NCI-H1694 (cell line): ENCODE results near the gene VTI1A.

Experiments
- DNase-seq: peaks from one replicate; lab custom pipeline; 2025; lab: John Stamatoyannopoulos, UW

VTI1A gene

DNA sequence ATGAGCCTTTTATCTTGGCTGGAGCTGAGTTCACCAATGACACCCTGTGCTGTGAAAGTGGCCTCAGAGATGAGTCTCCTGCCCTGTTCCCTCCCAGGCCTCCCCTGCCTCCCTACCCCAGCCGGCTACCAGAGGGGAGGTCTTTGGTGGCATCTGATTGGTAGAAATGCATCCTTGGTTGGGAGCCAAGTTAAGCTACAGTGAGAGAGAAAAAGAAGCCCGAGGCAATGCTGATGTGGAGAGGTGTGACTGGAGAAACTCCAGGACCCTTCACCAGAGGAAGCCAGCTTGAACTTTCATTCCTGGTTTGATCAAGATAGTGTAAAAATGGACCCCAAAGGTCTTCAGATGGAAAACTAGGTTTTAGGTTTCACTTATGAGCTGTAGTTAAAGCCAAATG is 311.9 kb downstream of the VTI1A start:
- no peak for DNase-seq

DNA sequence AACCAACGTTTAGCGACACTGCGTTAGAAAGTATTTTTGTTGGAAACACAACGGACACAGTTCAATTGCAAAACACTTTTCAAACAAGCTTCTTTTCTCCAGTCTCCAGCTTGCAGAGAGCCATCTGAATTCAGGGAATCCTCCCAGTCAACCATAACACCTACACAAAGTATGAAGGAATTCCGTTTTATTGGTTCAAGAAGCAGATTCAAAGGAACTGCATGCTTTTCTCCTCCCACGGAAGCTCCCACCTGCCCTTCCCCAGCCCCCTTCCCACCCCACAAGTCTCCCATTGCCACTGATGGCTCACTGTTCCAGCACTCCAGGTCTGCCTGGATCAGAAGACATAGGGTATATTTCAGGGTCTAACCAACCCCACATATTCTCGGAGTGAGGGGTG is 312.5 kb downstream of the VTI1A start:
- DNase-seq, result no peak

DNA sequence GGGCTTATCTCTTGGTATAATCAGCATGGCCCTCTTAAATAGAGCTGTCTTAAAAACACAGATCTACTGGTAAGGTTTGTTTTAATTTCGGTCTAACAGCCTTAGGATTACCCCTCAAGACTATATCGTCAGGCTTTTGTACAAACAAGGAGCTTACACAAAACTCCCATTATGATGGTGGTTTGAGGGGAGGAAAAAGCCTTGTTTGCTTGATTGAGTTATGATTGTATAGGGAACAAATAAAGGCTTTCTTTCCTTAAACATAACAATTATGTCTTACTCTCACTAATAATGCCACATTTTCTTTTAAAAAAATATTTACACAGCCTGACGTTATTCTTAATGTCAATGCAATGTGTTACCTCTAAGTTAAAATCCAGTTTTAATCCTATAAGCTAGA is 314.2 kb downstream of the VTI1A start:
- no peak for DNase-seq

DNA sequence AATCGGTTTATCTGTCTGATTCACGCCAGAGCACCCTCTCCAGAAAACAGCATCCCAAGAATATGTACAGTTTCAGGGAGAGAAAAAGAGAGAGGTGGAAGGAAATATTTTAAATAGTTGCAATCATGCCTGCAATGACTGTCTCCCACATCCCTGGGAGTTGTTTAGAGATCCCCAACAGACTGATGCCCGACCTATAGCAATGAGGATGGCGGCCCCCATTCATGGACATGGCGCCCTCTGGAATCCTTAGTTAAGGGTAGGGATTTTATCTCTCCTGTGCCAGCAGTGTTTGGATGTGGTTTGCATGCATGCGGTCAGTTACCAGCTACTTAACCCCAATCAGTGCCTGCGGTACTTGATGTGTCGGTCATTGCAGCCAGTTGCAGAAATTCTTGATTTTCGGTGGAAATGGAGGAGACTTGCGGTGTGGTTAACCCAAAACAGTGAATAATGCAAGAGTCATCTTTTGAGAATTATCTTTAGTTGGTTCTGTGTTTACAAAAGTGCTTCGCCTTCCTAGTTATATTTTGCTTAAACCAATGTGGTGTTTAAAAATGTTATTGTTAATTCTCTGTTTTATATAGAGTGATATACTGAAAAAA is 317.0 kb downstream of the VTI1A start:
- DNase-seq, result no peak

DNA sequence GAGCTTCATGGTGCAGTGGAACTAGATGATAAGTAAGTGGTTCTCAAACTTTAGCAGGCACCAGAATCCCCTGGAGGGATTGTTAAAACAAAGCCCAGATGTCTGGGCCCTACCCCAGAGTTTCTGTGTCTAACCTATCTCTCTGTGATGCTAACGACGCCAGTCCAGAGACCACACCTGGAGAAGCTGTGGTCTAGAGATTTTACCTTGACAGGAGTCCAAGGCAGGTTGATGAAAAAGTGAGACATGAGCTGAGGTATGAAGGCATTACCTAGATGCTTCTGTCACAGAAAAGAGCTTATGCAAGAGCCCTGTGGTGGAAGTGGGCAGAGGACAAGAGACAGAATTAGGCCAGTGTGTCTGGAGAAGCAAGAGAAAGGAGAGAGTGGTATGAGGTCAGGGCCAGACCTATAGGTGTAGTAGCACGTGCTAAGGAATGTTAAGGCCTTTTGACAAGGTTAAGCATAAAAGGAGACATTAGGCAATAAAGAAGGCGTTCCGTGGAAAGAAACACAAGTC is 318.8 kb downstream of the VTI1A start:
- DNase-seq, result no peak

DNA sequence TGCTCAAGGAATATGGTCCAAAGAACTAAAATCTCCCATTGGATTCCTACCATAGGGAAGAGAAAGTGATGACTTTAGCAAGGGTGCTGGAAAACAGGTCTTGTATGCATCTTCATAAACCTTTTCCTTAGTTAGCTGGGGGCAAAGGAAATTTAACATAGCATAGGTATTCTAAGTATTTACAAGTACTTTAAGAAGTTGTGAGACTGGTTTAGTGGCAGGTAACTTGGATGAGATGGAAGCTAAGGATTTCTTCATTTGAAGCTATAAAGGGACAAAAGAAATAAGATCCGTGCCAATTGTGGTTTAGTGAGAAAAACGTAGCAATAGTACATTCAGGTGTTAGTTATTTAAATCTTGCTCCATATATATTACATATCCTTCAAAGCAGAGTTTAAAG is 319.6 kb downstream of the VTI1A start:
- no peak for DNase-seq

DNA sequence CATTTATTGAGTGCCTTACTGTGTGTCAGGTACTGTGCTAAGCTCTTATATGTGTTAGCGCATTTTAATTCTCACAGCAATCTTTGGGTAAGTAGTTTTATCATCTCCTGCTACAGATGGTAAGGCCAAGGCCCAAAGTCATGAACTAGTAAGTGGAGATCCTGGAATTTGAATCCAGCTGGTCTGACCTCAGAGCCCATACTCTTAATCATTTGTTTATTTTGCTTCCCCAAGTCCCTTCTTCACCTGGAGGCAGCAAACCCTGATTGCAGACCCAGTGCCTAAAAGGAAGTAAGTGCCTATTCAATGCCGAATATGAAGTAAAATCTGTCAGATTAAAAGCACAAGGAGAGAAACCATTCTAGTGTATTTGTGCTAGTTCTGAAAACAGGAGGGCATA is 320.1 kb downstream of the VTI1A start:
- DNase-seq, result no peak

DNA sequence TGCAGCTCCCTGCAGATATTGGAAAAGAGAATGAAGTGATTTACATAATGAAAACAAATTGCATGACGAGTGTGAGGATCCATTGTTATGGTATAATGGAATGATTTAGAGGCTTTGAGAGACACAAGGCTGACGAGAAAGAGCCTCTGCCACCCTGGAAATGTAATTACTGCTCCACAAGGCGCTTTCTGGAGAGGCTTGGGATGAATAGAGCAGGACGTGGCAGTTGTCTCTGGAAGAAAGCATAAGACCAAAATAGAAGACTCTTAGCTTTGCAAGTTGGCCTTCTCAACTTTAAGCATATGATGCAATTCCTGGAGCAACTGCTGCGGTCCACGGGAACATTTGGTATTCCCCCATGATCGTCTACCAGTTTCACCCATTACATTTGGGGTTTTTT is 321.1 kb downstream of the VTI1A start:
- DNase-seq, result no peak

DNA sequence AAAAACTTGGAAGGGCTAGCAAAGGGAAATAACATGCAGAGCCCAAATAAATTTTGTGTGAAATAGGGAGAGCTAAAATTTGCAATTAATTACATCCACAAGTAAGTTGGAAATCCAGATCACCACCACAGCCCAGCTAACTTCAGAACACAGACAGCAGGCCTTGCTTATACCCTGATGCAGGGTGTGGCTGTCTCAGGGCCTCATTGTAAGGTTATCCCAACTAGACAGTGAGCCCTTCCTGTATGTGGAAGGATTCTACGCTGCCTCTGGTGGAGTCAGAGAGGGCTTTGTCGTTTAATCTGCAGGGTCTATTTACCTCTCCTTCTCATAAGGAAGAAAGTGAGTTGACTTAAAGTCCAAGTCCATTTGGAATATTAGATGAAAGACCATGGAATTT is 322.1 kb downstream of the VTI1A start:
- no peak for DNase-seq

DNA sequence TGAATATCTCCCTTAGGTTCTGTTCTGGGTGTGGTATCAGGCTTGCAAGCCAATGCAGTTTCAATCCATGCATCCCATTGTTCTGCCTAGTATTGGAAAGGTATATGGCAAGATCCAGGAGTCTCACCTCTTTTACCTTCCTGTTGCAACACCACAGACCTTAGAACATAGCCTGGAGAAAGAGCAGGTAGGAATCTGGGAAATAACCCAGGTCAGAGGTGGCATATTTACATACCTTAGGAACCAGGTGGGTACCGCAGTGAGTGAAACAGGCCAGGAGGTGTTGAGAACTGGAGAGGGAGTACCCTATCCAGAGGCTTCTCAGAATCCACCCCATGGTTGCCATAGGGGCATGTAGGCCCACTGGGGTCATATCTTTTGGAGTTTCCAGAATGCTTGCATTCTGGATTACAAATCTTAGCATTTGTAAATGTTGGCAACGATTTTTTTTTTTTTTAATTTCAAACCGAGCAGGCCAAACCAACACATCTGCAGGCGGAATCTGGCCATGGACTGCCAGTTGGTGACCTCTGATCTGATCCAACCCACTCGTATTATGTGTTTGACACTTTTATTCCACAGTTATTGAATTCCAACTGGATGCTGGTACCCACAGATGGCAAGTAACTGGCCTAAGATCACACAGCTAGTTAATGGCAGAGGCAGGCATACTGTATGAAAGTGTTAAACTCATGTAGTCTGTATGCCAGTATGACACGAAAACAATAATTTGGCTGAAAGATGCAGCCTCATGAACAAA is 322.8 kb downstream of the VTI1A start:
- no peak for DNase-seq

DNA sequence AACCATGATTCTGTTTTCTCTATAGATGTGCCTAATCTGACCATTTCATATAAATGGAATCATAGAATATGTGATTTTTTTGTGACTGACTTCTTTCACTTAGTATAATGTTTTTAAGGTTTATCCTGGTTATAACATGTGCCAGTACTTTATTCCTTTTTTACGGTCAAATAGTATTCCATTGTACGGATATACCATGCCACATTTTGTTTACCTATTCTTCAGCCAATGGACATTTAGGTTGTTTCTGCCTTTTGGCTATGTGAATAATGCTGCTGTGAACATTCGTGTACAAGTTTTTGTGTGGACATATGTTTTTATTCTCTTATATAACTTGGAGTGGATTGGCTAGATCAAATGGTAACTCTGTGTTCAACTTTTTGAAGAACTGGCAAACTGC is 324.7 kb downstream of the VTI1A start:
- no peak for DNase-seq

DNA sequence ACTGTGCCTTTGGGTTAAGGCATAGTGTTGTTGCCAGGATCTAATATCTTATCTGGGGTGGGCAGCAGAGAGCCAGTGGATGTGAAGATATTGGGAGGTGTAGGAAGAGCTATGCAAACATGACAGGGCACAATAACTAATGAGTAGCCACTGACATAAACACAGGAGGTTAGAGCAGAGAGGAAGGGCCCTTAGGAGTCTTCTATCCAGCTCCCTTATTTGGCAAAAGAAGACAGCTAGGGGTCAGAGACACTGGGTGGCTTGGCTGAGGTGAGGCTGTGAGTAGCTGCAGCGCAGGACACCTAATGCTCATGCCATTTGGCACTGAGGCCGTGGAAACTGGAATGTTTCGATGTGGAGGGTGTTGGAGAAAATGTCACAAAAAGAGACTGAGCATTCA is 326.8 kb downstream of the VTI1A start:
- DNase-seq, result no peak

DNA sequence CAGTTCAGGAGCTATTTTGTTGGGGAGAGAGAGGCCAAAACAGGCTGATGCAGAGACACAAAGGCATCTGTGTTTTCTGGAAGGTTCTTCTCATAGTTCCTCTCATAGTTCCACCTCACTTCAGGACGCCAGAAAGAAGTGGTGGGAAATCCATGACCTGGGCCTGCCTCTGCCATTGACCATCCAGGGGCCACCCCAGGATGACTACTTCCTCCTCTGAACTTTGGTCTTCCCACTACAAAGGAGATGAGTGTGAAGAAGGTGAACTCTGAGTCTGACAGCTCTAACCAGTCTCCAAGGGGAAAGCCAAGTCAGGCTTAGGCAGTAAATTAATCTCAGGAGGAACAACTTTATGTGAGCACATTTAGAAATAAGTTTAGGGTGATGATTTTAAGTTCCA is 327.2 kb downstream of the VTI1A start:
- DNase-seq, result no peak

DNA sequence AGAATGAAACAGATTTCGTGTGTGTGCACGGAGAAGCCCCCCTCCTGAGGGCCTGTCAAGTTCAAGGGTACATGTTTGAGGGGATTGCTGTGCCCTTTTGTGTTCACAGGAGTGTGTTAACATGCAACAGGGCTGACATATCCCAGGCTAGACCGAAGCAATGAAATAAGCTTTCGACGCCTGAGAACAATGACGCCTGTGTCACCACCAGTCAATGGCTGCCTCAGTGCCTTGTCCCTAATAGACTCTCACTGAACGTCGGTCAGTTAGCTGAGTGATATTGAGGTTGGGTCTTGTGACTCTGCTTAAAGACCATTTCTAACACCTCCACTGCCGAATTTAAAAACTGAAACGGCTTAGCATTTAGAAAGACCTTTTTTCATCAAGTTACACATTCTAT is 327.8 kb downstream of the VTI1A start:
- DNase-seq, result no peak

DNA sequence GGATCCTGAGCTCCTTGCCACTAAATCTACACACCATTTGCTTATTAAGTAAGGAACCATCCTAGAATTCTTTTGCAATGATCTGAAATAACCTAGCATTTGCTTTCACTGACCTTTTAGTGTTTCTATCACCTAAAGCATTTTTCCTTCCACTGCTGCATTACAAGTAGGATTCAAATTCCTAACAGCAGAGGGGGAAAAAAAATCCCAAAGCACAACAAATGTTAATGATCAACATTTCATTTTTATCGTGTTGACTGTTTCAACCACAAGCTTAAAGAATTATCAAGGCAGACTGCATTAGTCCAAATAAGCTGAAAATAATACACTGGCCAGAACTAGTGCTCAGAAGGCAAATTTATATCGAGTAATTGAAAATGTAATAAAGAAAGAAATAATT is 328.4 kb downstream of the VTI1A start:
- DNase-seq, result no peak

DNA sequence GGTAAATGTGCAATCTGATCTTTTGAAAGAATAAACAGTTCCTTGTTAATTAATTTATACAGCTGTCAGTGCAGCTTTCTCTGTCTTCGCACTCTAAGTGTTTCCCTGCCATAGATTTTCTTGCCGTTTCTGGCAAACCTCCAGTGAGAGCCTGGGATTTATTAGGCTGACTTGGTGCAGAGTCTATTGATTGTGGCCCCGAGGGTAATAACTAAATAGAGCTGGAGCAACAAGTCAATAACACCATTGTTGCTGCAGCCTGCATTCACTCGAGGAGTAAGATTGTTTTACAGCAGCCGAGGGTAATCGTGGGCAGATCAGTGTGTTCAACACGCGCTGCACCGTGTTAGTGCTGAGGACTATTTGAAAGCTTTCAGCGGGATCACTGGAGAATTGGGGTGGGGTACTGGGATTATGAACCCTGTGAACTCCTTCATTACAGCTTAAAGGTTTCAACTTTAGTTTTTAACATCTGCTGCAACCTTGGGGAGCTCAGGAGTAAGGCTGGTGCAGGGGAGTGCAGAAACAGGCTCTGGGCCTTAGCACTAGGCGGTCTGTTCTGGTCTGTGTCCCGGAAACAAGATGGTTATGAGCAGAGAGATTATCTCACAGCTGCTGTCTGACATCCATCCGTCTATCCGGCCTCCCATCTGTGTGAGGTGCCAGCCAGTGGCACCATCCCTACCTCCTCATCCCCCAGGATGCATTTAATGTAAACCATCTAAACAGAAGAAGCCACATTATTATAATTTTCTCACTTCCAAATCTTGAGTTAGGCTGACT is 329.1 kb downstream of the VTI1A start:
- DNase-seq, result no peak

DNA sequence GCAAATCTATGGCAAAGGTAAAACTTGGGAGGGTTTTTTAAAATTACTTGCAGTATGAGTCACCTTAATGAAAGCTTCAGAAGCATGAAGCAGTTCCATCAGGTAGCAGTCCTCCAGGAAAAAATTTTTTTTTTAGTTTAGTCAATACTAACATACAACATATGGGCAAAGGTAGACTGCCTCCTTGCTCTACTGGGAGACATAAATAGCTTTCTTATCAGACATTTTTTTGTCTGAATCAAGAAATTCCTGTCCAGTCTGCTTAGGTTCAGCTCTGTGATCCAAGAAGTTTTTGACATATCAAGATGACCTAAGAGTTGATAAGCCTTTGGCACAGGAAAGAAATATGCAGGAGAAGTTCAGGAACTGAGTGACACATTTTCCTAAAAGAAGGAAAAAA is 331.6 kb downstream of the VTI1A start:
- DNase-seq, result no peak

DNA sequence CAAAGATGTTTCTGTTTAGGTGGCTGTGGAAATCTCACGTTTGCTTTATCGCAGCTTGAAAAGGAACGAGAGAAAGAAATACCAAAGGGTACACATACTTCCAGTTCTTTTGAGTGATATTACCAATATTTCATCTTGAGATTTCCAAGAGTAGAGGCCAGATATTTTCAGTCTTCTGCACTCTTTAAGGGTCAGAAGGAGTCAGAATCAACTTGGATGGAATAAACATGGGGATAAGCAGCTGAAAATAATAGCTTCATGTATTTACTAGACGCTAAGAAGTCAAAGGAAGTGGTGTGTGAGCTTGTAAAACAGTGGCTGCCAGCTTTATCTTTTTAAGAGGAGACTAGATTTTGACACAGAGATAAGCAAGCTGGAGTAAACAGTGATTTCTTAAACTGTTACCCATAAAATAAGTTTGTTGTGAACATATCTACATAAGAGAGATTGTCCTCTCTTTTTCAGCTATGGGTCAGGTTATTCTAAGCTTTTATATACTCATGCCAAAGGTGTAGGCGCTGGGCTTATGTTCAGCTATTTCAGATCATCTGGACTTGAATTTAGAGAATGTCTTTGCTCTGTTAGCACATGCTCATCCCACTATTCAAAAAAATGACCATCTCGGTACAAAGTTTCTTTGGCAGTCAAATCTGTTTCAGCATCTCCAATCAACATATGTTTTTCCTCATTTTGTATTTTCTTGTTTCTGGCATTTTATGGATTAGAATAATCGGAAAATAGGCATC is 332.2 kb downstream of the VTI1A start:
- DNase-seq, result no peak

DNA sequence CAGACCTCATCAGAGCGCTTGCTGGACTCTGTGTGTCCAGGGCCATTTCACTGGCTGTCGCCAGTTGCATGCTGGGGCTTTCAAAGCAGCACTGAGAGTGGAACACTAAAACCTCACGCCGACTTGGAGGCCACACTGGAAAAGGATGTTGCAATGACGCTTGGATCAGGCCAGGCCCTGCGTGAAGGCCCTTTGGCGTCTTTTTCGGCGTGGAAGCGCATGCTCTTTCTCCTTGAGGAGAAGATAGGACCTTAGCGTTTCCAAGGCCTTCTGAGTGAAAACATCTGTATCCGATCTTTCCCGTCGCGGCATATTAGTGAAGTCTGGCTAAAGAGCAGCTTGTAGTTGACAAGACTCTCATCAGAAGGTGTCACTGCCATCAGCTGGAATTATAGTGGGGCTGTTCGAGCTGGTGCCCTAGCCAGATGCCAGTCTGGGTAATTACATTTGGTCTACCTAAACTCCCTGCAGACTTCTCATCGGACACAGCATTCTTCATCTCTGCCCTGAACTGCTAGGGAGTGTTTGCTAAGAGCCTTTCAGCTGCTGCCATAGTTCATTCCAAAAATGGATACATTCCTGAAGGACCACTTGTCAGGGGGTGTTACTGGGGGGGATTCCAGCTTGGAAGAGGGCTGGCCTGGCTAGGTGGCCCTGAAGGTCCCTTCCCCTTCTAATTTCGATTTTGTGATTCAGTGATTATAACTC is 335.3 kb downstream of the VTI1A start:
- DNase-seq, result no peak

DNA sequence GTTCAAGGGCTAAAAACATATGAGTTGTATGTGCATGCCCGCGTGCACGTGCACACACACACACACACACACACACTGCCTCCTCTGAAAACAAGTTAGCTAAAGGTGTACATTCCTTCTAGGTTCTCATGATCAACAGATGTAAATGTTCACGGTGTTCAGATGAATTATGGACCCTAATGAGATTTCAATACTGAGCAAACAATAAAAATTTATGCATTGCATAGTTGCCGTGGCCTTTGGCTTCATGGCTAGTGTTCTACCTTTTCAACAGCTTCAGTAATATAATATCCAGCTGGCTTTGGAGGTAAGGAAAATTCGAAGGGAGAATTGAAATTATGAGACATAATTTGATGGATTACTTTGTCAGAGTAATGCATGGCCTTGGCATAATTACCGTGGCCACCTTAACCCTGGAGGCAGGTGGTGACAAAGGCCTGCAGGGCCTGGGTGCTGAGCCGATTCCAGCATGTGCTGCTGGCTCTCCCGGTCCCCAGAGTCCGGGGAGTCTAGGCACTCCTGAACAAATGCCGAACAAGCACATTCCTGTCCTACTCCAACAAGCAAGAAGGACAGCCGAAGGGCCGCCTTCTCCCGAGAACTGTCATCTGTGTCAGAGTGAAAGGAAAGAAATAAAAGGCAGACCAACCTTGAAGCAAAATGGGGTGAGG is 336.5 kb downstream of the VTI1A start:
- no peak for DNase-seq

DNA sequence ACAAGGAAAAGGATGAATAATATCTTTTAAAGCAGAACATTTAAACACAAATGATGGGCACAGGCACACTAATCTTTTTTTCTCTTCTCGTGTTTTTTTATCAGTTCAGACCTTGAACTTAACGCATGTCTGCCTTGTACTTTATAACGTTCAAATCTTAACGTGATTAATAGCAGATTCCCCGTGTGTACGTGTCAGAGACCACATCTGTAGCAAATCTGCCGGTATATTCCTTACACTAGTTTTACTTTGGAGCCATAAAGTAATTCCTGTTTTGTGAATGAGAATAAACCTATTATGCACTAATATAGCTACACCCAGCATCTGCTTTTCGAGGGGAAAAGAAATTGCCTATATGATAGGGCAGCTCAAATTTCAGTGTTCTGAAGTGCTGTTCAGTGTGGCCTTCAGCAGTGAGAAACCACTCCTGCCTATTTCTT is 337.0 kb downstream of the VTI1A start:
- DNase-seq, result no peak
